Keratinocyte (primary cell): Measurements from ENCODE around the gene CTDSP2. TPM values are rescaled to one million over a fixed set of nuclear protein-coding genes. Genes with fewer than 3 reads are reported as not detected.

ENCODE experiments used
- DNase-seq: peaks from one replicate; pipeline ENCODE4 v3.0.0-alpha.2; 2011; ENCODE audit warnings: low read depth, missing footprints, low spot score
- FAIRE-seq: peaks from 2 replicates; lab custom pipeline; 2011; peaks lifted over from hg19 to GRCh38; lab: Jason Lieb, UNC
- H2AFZ ChIP-seq: 2 replicates; pipeline ENCODE4 v1.6.0; 2012; ENCODE audit warnings: low read length, control low read depth, inconsistent platforms; ENCODE audit not compliant: control insufficient read depth
- H3K27ac ChIP-seq: 2 replicates; pipeline ENCODE4 v1.5.1; 2011; ENCODE audit warnings: low read length; ENCODE audit not compliant: control insufficient read depth, insufficient read depth
- H3K27me3 ChIP-seq: 3 replicates; pipeline ENCODE4 v1.6.0; 2011; ENCODE audit warnings: low read length; ENCODE audit not compliant: control insufficient read depth, insufficient read depth; ENCODE audit errors: extremely low read depth
- H3K36me3 ChIP-seq, 2 experiments: 2 replicates in 1 of 2; 3 replicates in 1 of 2; pipeline ENCODE4 v1.5.1; 2011; ENCODE audit warnings: low read length in 2 of 2, mild to moderate bottlenecking in 1 of 2; ENCODE audit not compliant: control insufficient read depth in 2 of 2, insufficient read depth in 2 of 2; ENCODE audit errors: extremely low read depth in 1 of 2
- H3K4me1 ChIP-seq: 3 replicates; pipeline ENCODE4 v1.5.1; 2011; ENCODE audit warnings: low read length; ENCODE audit not compliant: control insufficient read depth, insufficient read depth; ENCODE audit errors: extremely low read depth
- H3K4me2 ChIP-seq: 3 replicates; pipeline ENCODE4 v1.6.0; 2011; ENCODE audit warnings: low read depth, low read length; ENCODE audit not compliant: control insufficient read depth, insufficient read depth; ENCODE audit errors: extremely low read depth
- H3K4me3 ChIP-seq, 3 experiments: fragments of 200-600 bp in 1 of 3; sonication (generic) in 1 of 3; 2 replicates in 2 of 3; 3 replicates in 1 of 3; pipeline ENCODE4 v1.5.1; 2011 to 2016; ENCODE audit warnings: low read length in 3 of 3, mild to moderate bottlenecking in 3 of 3, control low read depth in 2 of 3, inconsistent platforms in 1 of 3, low read depth in 1 of 3, mixed read lengths in 1 of 3, mixed run types in 1 of 3, moderate library complexity in 1 of 3; ENCODE audit not compliant: control insufficient read depth in 2 of 3, insufficient read depth in 2 of 3; ENCODE audit errors: extremely low read depth in 1 of 3
- H3K79me2 ChIP-seq: 2 replicates; pipeline ENCODE4 v1.6.0; 2012; ENCODE audit warnings: low read length; ENCODE audit not compliant: control insufficient read depth, insufficient read depth
- H3K9ac ChIP-seq: 3 replicates; pipeline ENCODE4 v1.6.0; 2011; ENCODE audit warnings: low read length; ENCODE audit not compliant: control insufficient read depth, insufficient read depth; ENCODE audit errors: extremely low read depth
- H3K9me1 ChIP-seq: 3 replicates; pipeline ENCODE4 v1.6.0; 2011; ENCODE audit warnings: low read length; ENCODE audit not compliant: control insufficient read depth, insufficient read depth; ENCODE audit errors: extremely low read depth
- H3K9me3 ChIP-seq: 2 replicates; pipeline ENCODE4 v1.5.1; 2012; ENCODE audit warnings: low read depth, low read length; ENCODE audit not compliant: control insufficient read depth
- H4K20me1 ChIP-seq: 3 replicates; pipeline ENCODE4 v1.6.0; 2011; ENCODE audit warnings: low read length; ENCODE audit not compliant: control insufficient read depth, insufficient read depth; ENCODE audit errors: extremely low read depth
- CTCF ChIP-seq, 3 experiments: IDR thresholded peaks in 1 of 3; conservative IDR thresholded peaks in 1 of 3; optimal IDR thresholded peaks in 1 of 3; 2 replicates in 2 of 3; 3 replicates in 1 of 3; pipeline versions ENCODE3 to v1.5.1; 2011; ENCODE audit warnings: low read length in 3 of 3, mild to moderate bottlenecking in 3 of 3, moderate library complexity in 2 of 3, control low read depth in 1 of 3, inconsistent platforms in 1 of 3; ENCODE audit not compliant: insufficient read depth in 2 of 3; ENCODE audit errors: extremely low read depth in 1 of 3
- EZH2 ChIP-seq: IDR thresholded peaks from one replicate; pipeline ENCODE4 v1.6.1; 2012; ENCODE audit warnings: inconsistent platforms, mild to moderate bottlenecking, low read length, moderate library complexity
- dilution Hi-C: fragments of 300-500 bp; cut with MboI; formaldehyde crosslinking; loops from one replicate; pipeline ENCODE4 v1.7.0; 2020; ENCODE audit warnings: low sequenced_read_pairs; ENCODE audit not compliant: extremely low pct_ligation_motif_present
- polyA plus RNA-seq, 5 experiments: library from polyadenylated mRNA; depleted of rRNA in 3 of 5; stranded (reverse) in 3 of 5; stranded (forward) in 1 of 5; unstranded in 1 of 5; fragments of >200 nt; gene quantifications; 1 replicate in 1 of 5; 2 replicates in 3 of 5; 3 replicates in 1 of 5; pipeline versions ENCODE4 v1.2.1 to v1.2.3, GENCODE V29; 2011 to 2012; ENCODE audit warnings: missing spikeins in 2 of 5, low read depth in 1 of 5, low replicate concordance in 1 of 5

CTDSP2 gene
- polyA plus RNA-seq, 1 donor (not counting 4 experiments of a cell fraction or from before 2014, with no cell fraction given), result 54.6 TPM

GRCh38 chr12:57782243-57782607 is 64.3 kb downstream of the CTDSP2 start:
- Histone ChIP-seq H3K9me3 (no peaks in the 10 kb centered on the region), H3K27ac (no peak overlapping the region), H3K27me3 (no peaks in the 10 kb centered on the region), H3K79me2 (peaks cover 16% of the 10 kb centered on the region), H3K4me1 (peaks cover 8% of the 10 kb centered on the region), H3K36me3 (peaks cover 9 to 12% of the 10 kb centered on the region in 2 experiments), H3K4me3 (no peak overlapping the region), H4K20me1 (no peaks in the 10 kb centered on the region), H2AFZ (no peak overlapping the region), H3K9ac (no peak overlapping the region), H3K4me2 (no peak overlapping the region), H3K9me1 (no peaks in the 10 kb centered on the region)
- FAIRE-seq (no peak), DNase-seq (no peak)
- dilution Hi-C loops, result no loop called here
- TF ChIP-seq EZH2 (no peak), CTCF (optimal IDR thresholded peaks at IDR 0.05 in 1 of 3, IDR thresholded peaks at IDR 0.05 in 1 of 3, conservative IDR thresholded peaks at IDR 0.05 in 1 of 3; ENCODE audit: extremely low read depth in 1 of 3, insufficient read depth in 2 of 3, low read length in 3 of 3) (no peak)

GRCh38 chr12:57781801-57782200 is 64.7 kb downstream of the CTDSP2 start:
- FAIRE-seq (no peak), DNase-seq (no peak)
- no peak overlapping the region for H3K4me2 ChIP-seq
- H3K36me3 ChIP-seq, result peaks cover 7 to 8% of the 10 kb centered on the region in 2 experiments
- no peaks in the 10 kb centered on the region for H3K27me3 ChIP-seq
- H4K20me1 ChIP-seq, result no peaks in the 10 kb centered on the region
- peaks cover 8% of the 10 kb centered on the region for H3K4me1 ChIP-seq
- peaks cover 16% of the 10 kb centered on the region for H3K79me2 ChIP-seq
- H3K9me1 ChIP-seq, result no peaks in the 10 kb centered on the region
- no peak overlapping the region for H2AFZ ChIP-seq
- TF ChIP-seq EZH2 (no peak), CTCF (optimal IDR thresholded peaks at IDR 0.05 in 1 of 3, IDR thresholded peaks at IDR 0.05 in 1 of 3, conservative IDR thresholded peaks at IDR 0.05 in 1 of 3; ENCODE audit: extremely low read depth in 1 of 3, insufficient read depth in 2 of 3, low read length in 3 of 3) (no peak)
- H3K4me3 ChIP-seq, result no peak overlapping the region
- no peak overlapping the region for H3K27ac ChIP-seq
- dilution Hi-C loops, result no loop called here
- no peak overlapping the region for H3K9ac ChIP-seq
- no peaks in the 10 kb centered on the region for H3K9me3 ChIP-seq
